ENCODE data around the gene ADAM22.
A peak's percentile ranks its signal among the peaks of the same experiment; 100 is the strongest.
"Not testable (repeated sequence)": the region's sequence is repeated elsewhere in the genome, so short reads cannot be mapped to it uniquely, and the experiment has no call there.

ADAM22 gene

GRCh38 chr7:88150033-88150432 is 216.0 kb downstream of the ADAM22 start:
- DNase-seq (ENCODE audit: low read depth) = no peak
- TF ChIP-seq, protein P1, sequence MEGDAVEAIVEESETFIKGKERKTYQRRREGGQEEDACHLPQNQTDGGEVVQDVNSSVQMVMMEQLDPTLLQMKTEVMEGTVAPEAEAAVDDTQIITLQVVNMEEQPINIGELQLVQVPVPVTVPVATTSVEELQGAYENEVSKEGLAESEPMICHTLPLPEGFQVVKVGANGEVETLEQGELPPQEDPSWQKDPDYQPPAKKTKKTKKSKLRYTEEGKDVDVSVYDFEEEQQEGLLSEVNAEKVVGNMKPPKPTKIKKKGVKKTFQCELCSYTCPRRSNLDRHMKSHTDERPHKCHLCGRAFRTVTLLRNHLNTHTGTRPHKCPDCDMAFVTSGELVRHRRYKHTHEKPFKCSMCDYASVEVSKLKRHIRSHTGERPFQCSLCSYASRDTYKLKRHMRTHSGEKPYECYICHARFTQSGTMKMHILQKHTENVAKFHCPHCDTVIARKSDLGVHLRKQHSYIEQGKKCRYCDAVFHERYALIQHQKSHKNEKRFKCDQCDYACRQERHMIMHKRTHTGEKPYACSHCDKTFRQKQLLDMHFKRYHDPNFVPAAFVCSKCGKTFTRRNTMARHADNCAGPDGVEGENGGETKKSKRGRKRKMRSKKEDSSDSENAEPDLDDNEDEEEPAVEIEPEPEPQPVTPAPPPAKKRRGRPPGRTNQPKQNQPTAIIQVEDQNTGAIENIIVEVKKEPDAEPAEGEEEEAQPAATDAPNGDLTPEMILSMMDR (IDR thresholded peaks at IDR 0.05; ENCODE audit: insufficient read depth, low read depth, low read length, missing control alignments) = no peak
- H3K4me3 ChIP-seq (ENCODE audit: low read length) = no peak overlapping the region

DNA sequence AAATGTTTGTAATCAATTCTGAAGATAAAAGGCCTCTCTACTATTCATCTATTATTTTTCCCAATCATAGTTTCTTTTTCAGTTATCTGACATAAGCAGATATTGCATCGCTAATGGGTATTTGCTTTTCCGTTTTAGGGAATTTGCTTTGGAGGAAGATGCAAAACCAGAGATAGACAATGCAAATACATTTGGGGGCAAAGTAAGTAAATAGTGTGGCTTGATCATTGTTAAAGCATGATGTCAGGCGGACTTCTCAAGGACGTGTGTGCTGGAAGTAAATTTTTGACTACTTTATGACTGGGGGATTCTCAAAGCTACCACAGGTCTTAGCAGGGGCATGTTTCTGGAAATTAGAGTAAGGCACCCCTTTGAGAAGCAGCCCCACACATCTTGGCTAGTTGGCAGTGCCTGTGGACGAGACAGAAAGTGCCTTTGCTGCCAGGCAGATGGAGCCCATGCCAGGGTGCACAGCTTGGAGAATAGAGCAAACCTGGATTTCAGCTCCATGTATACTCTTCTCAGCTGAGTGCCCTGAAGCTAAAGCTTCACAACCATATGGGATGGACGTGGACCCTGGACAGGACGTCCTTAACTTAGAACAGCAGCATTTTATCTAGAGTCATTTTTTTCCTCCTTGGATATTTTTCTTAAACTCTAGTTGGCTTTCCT is 217.2 kb downstream of the ADAM22 start:
- H3K4me3 ChIP-seq (ENCODE audit: low read length) = no peak overlapping the region
- DNase-seq (ENCODE audit: low read depth) = no peak
- TF ChIP-seq, protein P1 (IDR thresholded peaks at IDR 0.05; ENCODE audit: insufficient read depth, low read depth, low read length, missing control alignments) = no peak

GRCh38 chr7:88153378-88153777 is 219.3 kb downstream of the ADAM22 start:
- TF ChIP-seq, protein P1 (IDR thresholded peaks at IDR 0.05; ENCODE audit: insufficient read depth, low read depth, low read length, missing control alignments) = no peak
- no peak for DNase-seq (ENCODE audit: low read depth)
- no peak overlapping the region for H3K4me3 ChIP-seq (ENCODE audit: low read length)

- H3K4me3 ChIP-seq (ENCODE audit: low read length) = no peak overlapping the region
- DNase-seq (ENCODE audit: low read depth) = no peak
- TF ChIP-seq, protein P1 (IDR thresholded peaks at IDR 0.05; ENCODE audit: insufficient read depth, low read depth, low read length, missing control alignments) = no peak
Observed at GRCh38 chr7:88155756-88156155, 221.7 kb downstream of the ADAM22 start.

DNA sequence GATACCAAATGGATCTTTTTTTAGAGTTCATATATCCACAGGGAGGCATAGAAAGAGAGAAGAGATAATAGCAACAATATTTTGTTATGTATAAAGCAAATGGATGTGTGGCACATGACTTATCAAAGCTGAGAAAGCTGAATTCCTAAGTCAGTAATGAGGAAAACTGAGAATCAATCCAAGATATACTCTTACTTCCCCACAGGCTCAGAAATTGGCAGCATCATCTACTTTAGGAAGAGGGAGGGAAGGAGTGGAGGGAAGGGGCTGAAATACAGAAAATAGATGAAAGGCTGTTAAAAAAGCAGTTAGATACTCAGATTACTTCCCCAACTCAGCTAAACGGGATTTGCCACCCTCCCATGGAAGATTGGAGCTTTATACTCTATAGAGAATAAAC is 222.3 kb downstream of the ADAM22 start:
- TF ChIP-seq, protein P1 (IDR thresholded peaks at IDR 0.05; ENCODE audit: insufficient read depth, low read depth, low read length, missing control alignments) = no peak
- DNase-seq (ENCODE audit: low read depth) = no peak
- H3K4me3 ChIP-seq (ENCODE audit: low read length) = no peak overlapping the region

DNA sequence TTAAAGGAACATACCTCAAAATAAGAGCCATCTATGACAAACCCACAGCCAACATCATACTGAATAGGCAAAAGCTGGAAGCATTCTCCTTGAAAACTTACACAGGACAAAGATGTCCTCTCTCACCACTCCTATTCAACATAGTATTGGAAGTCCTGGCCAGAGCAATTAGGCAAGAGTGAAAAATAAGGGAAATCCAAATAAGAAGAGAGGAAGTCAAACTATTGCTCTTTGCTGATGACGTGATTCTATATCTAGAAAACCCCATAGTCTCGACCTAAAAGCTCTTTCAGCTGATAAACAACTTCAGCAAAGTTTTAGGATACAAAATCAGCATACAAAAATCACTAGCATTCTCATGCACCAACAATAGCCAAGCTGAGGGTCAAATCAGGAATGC is 225.7 kb downstream of the ADAM22 start:
- H3K4me3 ChIP-seq (ENCODE audit: low read length); DNase-seq (ENCODE audit: low read depth): not testable (repeated sequence)

DNA sequence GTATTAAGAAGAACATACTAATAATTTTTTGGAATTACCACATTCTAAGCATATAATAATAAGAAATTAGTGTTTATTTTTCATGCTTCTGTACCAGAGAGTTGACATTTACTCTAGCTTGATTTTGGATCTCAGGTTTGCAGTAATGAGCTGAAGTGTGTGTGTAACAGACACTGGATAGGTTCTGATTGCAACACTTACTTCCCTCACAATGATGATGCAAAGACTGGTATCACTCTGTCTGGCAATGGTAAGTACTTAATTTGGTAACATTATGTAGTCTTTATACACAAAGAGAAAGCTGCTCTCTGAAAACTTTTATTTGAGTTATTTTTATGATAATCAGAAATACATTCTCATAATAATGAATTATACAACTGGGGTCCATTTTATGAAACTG is 231.6 kb downstream of the ADAM22 start:
- peak; percentile 26 for DNase-seq (ENCODE audit: low read depth)
- TF ChIP-seq, protein P1 (IDR thresholded peaks at IDR 0.05; ENCODE audit: insufficient read depth, low read depth, low read length, missing control alignments) = no peak
- H3K4me3 ChIP-seq (ENCODE audit: low read length) = no peak overlapping the region
